GM23338 (cell line): ENCODE data around the gene CD19. TPM values are rescaled to one million over a fixed set of nuclear protein-coding genes. Genes with fewer than 3 reads are reported as not detected.

Source experiments
- ATAC-seq: fragments of 200-7000 bp; cut with Tn5 transposase; 3 replicates; pipeline ENCODE4 v1.9.1; 2020
- DNase-seq: peaks from one replicate; pipeline ENCODE4 v3.0.0-alpha.2; 2015; ENCODE audit warnings: low spot score
- H2AFZ ChIP-seq: fragments of 200-600 bp; sonication (generic); 2 replicates; pipeline ENCODE4 v1.8.0; 2016; ENCODE audit warnings: antibody characterized with exemption, mild to moderate bottlenecking, moderate library complexity
- H3F3A ChIP-seq: fragments of 200-600 bp; sonication (generic); replicated peaks from 2 replicates; pipeline ENCODE4 v1.8.0; 2017; ENCODE audit warnings: antibody characterized with exemption, mixed run types, low read depth
- H3K27ac ChIP-seq: fragments of 200-600 bp; sonication (generic); 2 replicates; pipeline ENCODE4 v1.6.1; 2016; ENCODE audit warnings: low read depth
- H3K27me3 ChIP-seq: fragments of 200-600 bp; sonication (generic); 2 replicates; pipeline ENCODE4 v1.8.0; 2016; ENCODE audit warnings: mild to moderate bottlenecking, mixed run types, moderate library complexity; ENCODE audit not compliant: insufficient read depth
- H3K36me3 ChIP-seq: fragments of 200-600 bp; sonication (generic); 2 replicates; pipeline ENCODE4 v1.8.0; 2016; ENCODE audit warnings: mild to moderate bottlenecking; ENCODE audit not compliant: insufficient read depth
- H3K4me1 ChIP-seq: fragments of 200-600 bp; sonication (generic); 2 replicates; pipeline ENCODE4 v1.8.0; 2016; ENCODE audit warnings: mild to moderate bottlenecking, moderate library complexity; ENCODE audit not compliant: insufficient read depth
- H3K4me2 ChIP-seq: fragments of 200-600 bp; sonication (generic); 2 replicates; pipeline ENCODE4 v1.7.1; 2017; ENCODE audit warnings: mixed run types
- H3K4me3 ChIP-seq: fragments of 200-600 bp; sonication (generic); 2 replicates; pipeline ENCODE4 v1.6.1; 2016; ENCODE audit warnings: mixed run types
- H3K79me2 ChIP-seq: fragments of 200-600 bp; sonication (generic); replicated peaks from 2 replicates; pipeline ENCODE4 v1.8.0; 2017; ENCODE audit warnings: mild to moderate bottlenecking; ENCODE audit not compliant: insufficient read depth
- H3K9me2 ChIP-seq: fragments of 200-600 bp; sonication (generic); 2 replicates; pipeline ENCODE4 v1.8.0; 2017; ENCODE audit not compliant: insufficient read depth
- H4K20me1 ChIP-seq: fragments of 200-600 bp; sonication (generic); replicated peaks from 2 replicates; pipeline ENCODE4 v1.8.0; 2017; ENCODE audit warnings: mild to moderate bottlenecking; ENCODE audit not compliant: insufficient read depth
- H3K27ac Mint-ChIP-seq: 2 replicates; pipeline ENCODE4 v1.8.0; 2020; ENCODE audit warnings: inconsistent platforms, mild to moderate bottlenecking, moderate library complexity, mixed read lengths
- H3K27me3 Mint-ChIP-seq: 3 replicates; pipeline ENCODE4 v1.8.0; 2022; ENCODE audit warnings: low read depth, mild to moderate bottlenecking, moderate library complexity, mixed read lengths, inconsistent platforms; ENCODE audit not compliant: insufficient read depth, poor library complexity
- H3K36me3 Mint-ChIP-seq: 3 replicates; pipeline ENCODE4 v1.8.0; 2021; ENCODE audit warnings: low read depth, mild to moderate bottlenecking, inconsistent platforms, moderate library complexity, mixed read lengths
- H3K4me1 Mint-ChIP-seq: 3 replicates; pipeline ENCODE4 v1.8.0; 2020; ENCODE audit warnings: mild to moderate bottlenecking, inconsistent platforms, mixed read lengths
- H3K4me3 Mint-ChIP-seq: 3 replicates; pipeline ENCODE4 v1.8.0; 2021; ENCODE audit warnings: moderate library complexity, mild to moderate bottlenecking, inconsistent platforms, mixed read lengths
- H3K9me3 Mint-ChIP-seq: 3 replicates; pipeline ENCODE4 v1.8.0; 2020; ENCODE audit warnings: moderate library complexity, mild to moderate bottlenecking, inconsistent platforms, mixed read lengths
- CREB1 ChIP-seq: fragments of 250-450 bp; sonication (Bioruptor Pico); IDR thresholded peaks from 2 replicates; pipeline ENCODE4 v1.5.0; 2020; ENCODE audit warnings: low read depth, mild to moderate bottlenecking, moderate library complexity
- CTCF ChIP-seq, 2 experiments: fragments of 200-600 bp in 1 of 2; sonication (generic) in 1 of 2; conservative IDR thresholded peaks; 2 replicates each; pipeline versions ENCODE4 v1.5.1 to v1.6.1; 2016 to 2017; ENCODE audit warnings: antibody characterized with exemption in 2 of 2, low read depth in 2 of 2, mild to moderate bottlenecking in 2 of 2, moderate library complexity in 1 of 2
- ETS1 ChIP-seq: IDR thresholded peaks from 2 replicates; pipeline ENCODE4 v1.6.1; 2016; ENCODE audit warnings: antibody characterized with exemption
- JUNB ChIP-seq: IDR thresholded peaks from one replicate; pipeline ENCODE4 v1.6.1; 2016; ENCODE audit warnings: antibody characterized with exemption; ENCODE audit not compliant: unreplicated experiment
- NANOG ChIP-seq: IDR thresholded peaks from 2 replicates; pipeline ENCODE4 v1.6.1; 2016; ENCODE audit warnings: antibody characterized with exemption, borderline replicate concordance
- POLR2AphosphoS5 ChIP-seq: IDR thresholded peaks from 2 replicates; pipeline ENCODE4 v1.6.1; 2016; ENCODE audit warnings: antibody characterized with exemption, low read depth
- REST ChIP-seq: IDR thresholded peaks from one replicate; pipeline ENCODE4 v1.6.1; 2018; ENCODE audit warnings: antibody characterized with exemption; ENCODE audit not compliant: unreplicated experiment
- STAT1 ChIP-seq: IDR thresholded peaks from one replicate; pipeline ENCODE4 v1.6.1; 2016; ENCODE audit warnings: antibody characterized with exemption; ENCODE audit not compliant: unreplicated experiment
- ZNF114 ChIP-seq: fragments of 250-450 bp; sonication (Bioruptor Pico); IDR thresholded peaks from 2 replicates; pipeline ENCODE4 v1.5.0; 2020; ENCODE audit warnings: mild to moderate bottlenecking, moderate library complexity
- ZNF331 ChIP-seq: fragments of 250-450 bp; sonication (Bioruptor Pico); IDR thresholded peaks from 2 replicates; pipeline ENCODE4 v1.5.0; 2020; ENCODE audit warnings: low read depth, mild to moderate bottlenecking, moderate library complexity
- polyA plus RNA-seq: library from polyadenylated mRNA; unstranded; fragments of >200 nt; fragmentation: Nextera tagmentation; extraction: Ambion mirVana; gene quantifications from 2 replicates; pipeline ENCODE4 v1.2.1, GENCODE V29; 2016
- total RNA-seq: library from RNA; depleted of rRNA; stranded (reverse); fragments of >200 nt; shearing (Covaris generic); gene quantifications from 2 replicates; pipeline ENCODE4 v1.2.3, GENCODE V29; 2014

Gene CD19
- total and polyA plus RNA-seq, 2 experiments from 2014 or later = 0.83 to 1.9 TPM

GRCh38 chr16:28923231-28923587 lies 8.6 kb upstream of the CD19 start:
- Histone ChIP-seq H3K27me3 (no peaks in the 10 kb centered on the region), H3K4me3 (peak overlapping the region; percentile 98), H3K36me3 (0 out of 2 replicates have a peak, but pooled peaks cover 4% of the 10 kb centered on the region), H3F3A (peaks cover 20% of the 10 kb centered on the region), H3K4me2 (peak overlapping the region; percentile 97), H3K27ac (no peak overlapping the region), H2AFZ (no peak overlapping the region), H3K9me2 (no peaks in the 10 kb centered on the region), H4K20me1 (no peaks in the 10 kb centered on the region; the same call in 1 of the 2 replicates), H3K4me1 (peaks cover 10% of the 10 kb centered on the region), H3K79me2 (0 out of 2 replicates have a peak, but pooled peaks cover 4% of the 10 kb centered on the region)
- no peak for DNase-seq
- no peaks in the 10 kb centered on the region; the same call in 1 of the 3 replicates for H3K9me3 Mint-ChIP-seq
- TF ChIP-seq NANOG = no peak
- no peak for TF ChIP-seq ZNF331 (CRISPR knock-in tag)
- TF ChIP-seq ETS1 = no peak
- TF ChIP-seq STAT1 = no peak
- TF ChIP-seq REST = no peak
- no peak for TF ChIP-seq JUNB
- peaks cover 11% of the 10 kb centered on the region for H3K4me1 Mint-ChIP-seq
- H3K27me3 Mint-ChIP-seq = peaks cover 14% of the 10 kb centered on the region
- no peak overlapping the region for H3K27ac Mint-ChIP-seq
- peaks cover 15% of the 10 kb centered on the region; the same call in 2 of the 3 replicates for H3K36me3 Mint-ChIP-seq
- ATAC-seq = no peak
- peak overlapping the region; percentile 95 for H3K4me3 Mint-ChIP-seq

GRCh38 chr16:28923652-28924398 lies 7.9 kb upstream of the CD19 start:
- peak overlapping the region; percentile 98 for H3K4me3 ChIP-seq
- peaks cover 14% of the 10 kb centered on the region; the same call in 2 of the 3 replicates for H3K36me3 Mint-ChIP-seq
- 0 out of 2 replicates have a peak, but pooled peaks cover under 1% of the 10 kb centered on the region for H3K36me3 ChIP-seq
- H3K4me1 Mint-ChIP-seq = peaks cover 11% of the 10 kb centered on the region
- no peaks in the 10 kb centered on the region for H3K9me2 ChIP-seq
- peak overlapping the region; percentile 95 for H2AFZ ChIP-seq
- ATAC-seq (peak; percentile 16), DNase-seq (peak; percentile 53)
- H3K27me3 Mint-ChIP-seq = peaks cover 14% of the 10 kb centered on the region
- H3K27ac Mint-ChIP-seq = peak overlapping the region; percentile 96
- TF ChIP-seq REST (no peak), ZNF114 (CRISPR knock-in tag) (no peak), ETS1 (no peak), JUNB (no peak), ZNF331 (CRISPR knock-in tag) (no peak), POLR2AphosphoS5 (no peak), STAT1 (no peak), CTCF (conservative IDR thresholded peaks at IDR 0.05; ENCODE audit: low read depth in 2 of 2) (no peak), NANOG (no peak), CREB1 (CRISPR knock-in tag) (no peak)
- peak overlapping the region; percentile 95 for H3K4me3 Mint-ChIP-seq
- peaks cover 10% of the 10 kb centered on the region for H3K4me1 ChIP-seq
- H3K9me3 Mint-ChIP-seq = no peaks in the 10 kb centered on the region; the same call in 1 of the 3 replicates
- peak overlapping the region; percentile 94 for H3K27ac ChIP-seq
- no peaks in the 10 kb centered on the region; the same call in 1 of the 2 replicates for H4K20me1 ChIP-seq
- H3F3A ChIP-seq = peaks cover 20% of the 10 kb centered on the region
- peak overlapping the region; percentile 97 for H3K4me2 ChIP-seq
- H3K27me3 ChIP-seq = no peaks in the 10 kb centered on the region
- H3K79me2 ChIP-seq = 0 out of 2 replicates have a peak, but pooled peaks cover 4% of the 10 kb centered on the region
